Left lung (tissue), 10 donors: Measurements from ENCODE around the gene BBLN. TPM values are rescaled to one million over a fixed set of nuclear protein-coding genes. Genes with fewer than 3 reads are reported as not detected.
"Not testable (repeated sequence)": the region's sequence is repeated elsewhere in the genome, so short reads cannot be mapped to it uniquely, and the experiment has no call there.

Source experiments
- ATAC-seq: fragments of 200-7000 bp; cut with Tn5 transposase; one replicate; pipeline ENCODE4 v1.9.1; 2020; ENCODE audit warnings: moderate library complexity
- DNase-seq, 4 donors: peaks; one replicate each; pipeline ENCODE4 v3.0.0-alpha.2; 2013 to 2020
- H3K27ac ChIP-seq, 2 donors: fragments of 200-600 bp; sonication (generic) in 1 of 2; one replicate each; pipeline versions ENCODE4 v1.5.0 to v1.8.0; 2020 to 2021
- H3K27me3 ChIP-seq, 2 donors: fragments of 200-600 bp; sonication (generic) in 1 of 2; one replicate each; pipeline versions ENCODE4 v1.5.0 to v1.8.0; 2020 to 2021
- H3K36me3 ChIP-seq, 2 donors: fragments of 200-600 bp; sonication (generic) in 1 of 2; one replicate each; pipeline versions ENCODE4 v1.5.0 to v1.8.0; 2020 to 2021
- H3K4me1 ChIP-seq, 2 donors: fragments of 200-600 bp; one replicate each; pipeline ENCODE4 v1.8.0; 2021
- H3K4me3 ChIP-seq, 2 donors: fragments of 200-600 bp; sonication (generic) in 1 of 2; one replicate each; pipeline versions ENCODE4 v1.5.0 to v1.8.0; 2020 to 2021; ENCODE audit warnings: mild to moderate bottlenecking in 1 of 2
- H3K9me3 ChIP-seq, 2 donors: fragments of 200-600 bp; sonication (generic) in 1 of 2; one replicate each; pipeline versions ENCODE4 v1.5.0 to v1.8.0; 2020 to 2021
- CTCF ChIP-seq, 2 donors: fragments of 200-600 bp; sonication (generic) in 1 of 2; IDR thresholded peaks; one replicate each; pipeline versions ENCODE4 v1.5.0 to v1.8.0; 2021; ENCODE audit warnings: antibody characterized with exemption in 2 of 2
- intact Hi-C, 2 donors: fragments of 100-400 bp; cut with DNase I; formaldehyde crosslinking; loops; one replicate each; pipeline versions ENCODE4 v1.11.2 to v1.14.2; 2022
- polyA plus RNA-seq, 6 donors: library from polyadenylated mRNA; unstranded; fragments of 120-200 nt; gene quantifications; one replicate each; pipeline ENCODE4 v1.2.1, GENCODE V29; 2013; ENCODE audit not compliant: insufficient read length in 6 of 6
- total RNA-seq, 2 donors: library from RNA; stranded (reverse); fragmentation: NEBNext Ultra II Directional; extraction: Animal tissue kit (Norgen Biotek cat#: 25700); gene quantifications; one replicate each; pipeline ENCODE4 v1.2.1, GENCODE V29; 2021
- donor health status: DM: no; HTN: yes; CAD: no.
- donor health status: DM: no; HTN: no; CAD: no.

Gene BBLN
- total and polyA plus RNA-seq, 8 donors: 27.1 to 66.0 (median 37.7) TPM

- intact Hi-C loops: no loop called here
- no peak for ATAC-seq
- Histone ChIP-seq H3K4me1 (no peaks in the 10 kb centered on the region), H3K27me3 (no peaks in the 10 kb centered on the region), H3K4me3 (no peak overlapping the region), H3K36me3 (peaks cover 4 to 91% of the 10 kb centered on the region in 2 donors), H3K9me3 (peaks cover 0 to 7% of the 10 kb centered on the region in 2 donors), H3K27ac (no peak overlapping the region)
- DNase-seq: no peak
- TF ChIP-seq CTCF (IDR thresholded peaks at IDR 0.05): no peak
These were observed 20.4 kb downstream of the BBLN start for GRCh38 chr9:128180447-128180846.

- H3K4me1 ChIP-seq, intact Hi-C loops, H3K27ac ChIP-seq, H3K9me3 ChIP-seq, ATAC-seq, H3K27me3 ChIP-seq, H3K4me3 ChIP-seq: not testable (repeated sequence)
- TF ChIP-seq CTCF (IDR thresholded peaks at IDR 0.05): peak; percentile 44
- peak in 1 of 4 donors; percentile 17 for DNase-seq
- peaks cover 4 to 90% of the 10 kb centered on the region in 2 donors for H3K36me3 ChIP-seq
These were observed 21.4 kb downstream of the BBLN start for GRCh38 chr9:128181480-128181879.

GRCh38 chr9:128182893-128183588 lies 23.0 kb downstream of the BBLN start:
- intact Hi-C loops: no loop called here
- Histone ChIP-seq H3K4me3 (no peak overlapping the region), H3K27ac (no peak overlapping the region), H3K36me3 (peaks cover 4 to 84% of the 10 kb centered on the region in 2 donors), H3K27me3 (no peaks in the 10 kb centered on the region), H3K9me3 (peaks cover 0 to 7% of the 10 kb centered on the region in 2 donors), H3K4me1 (peaks cover 0 to 2% of the 10 kb centered on the region in 2 donors)
- TF ChIP-seq CTCF (IDR thresholded peaks at IDR 0.05): no peak
- DNase-seq: no peak
- no peak for ATAC-seq

GRCh38 chr9:128185979-128186965 lies 26.2 kb downstream of the BBLN start:
- no peak for DNase-seq
- Histone ChIP-seq H3K27me3 (no peaks in the 10 kb centered on the region), H3K4me1 (peaks cover 7 to 18% of the 10 kb centered on the region in 2 donors), H3K9me3 (no peaks in the 10 kb centered on the region), H3K36me3 (peaks cover 0 to 71% of the 10 kb centered on the region in 2 donors), H3K4me3 (no peak overlapping the region), H3K27ac (no peak overlapping the region)
- intact Hi-C loops: no loop called here
- ATAC-seq: no peak
- no peak for TF ChIP-seq CTCF (IDR thresholded peaks at IDR 0.05)

- peaks cover 0 to 68% of the 10 kb centered on the region in 2 donors for H3K36me3 ChIP-seq
- intact Hi-C loops: no loop called here
- ATAC-seq: no peak
These were observed 27.3 kb downstream of the BBLN start for GRCh38 chr9:128187361-128187760.

More at GRCh38 chr9:128187361-128187760, 27.3 kb downstream of the BBLN start:
- no peak overlapping the region for H3K4me3 ChIP-seq
- H3K4me1 ChIP-seq: peaks cover 7 to 24% of the 10 kb centered on the region in 2 donors
- no peak for DNase-seq
- no peaks in the 10 kb centered on the region for H3K9me3 ChIP-seq
- peaks cover 0 to under 1% of the 10 kb centered on the region in 2 donors for H3K27me3 ChIP-seq
- TF ChIP-seq CTCF (IDR thresholded peaks at IDR 0.05): no peak
- H3K27ac ChIP-seq: no peak overlapping the region
